ENCODE results near the gene CCT8L2.
"Not testable (repeated sequence)": the region's sequence is repeated elsewhere in the genome, so short reads cannot be mapped to it uniquely, and the experiment has no call there.

Gene CCT8L2

DNA sequence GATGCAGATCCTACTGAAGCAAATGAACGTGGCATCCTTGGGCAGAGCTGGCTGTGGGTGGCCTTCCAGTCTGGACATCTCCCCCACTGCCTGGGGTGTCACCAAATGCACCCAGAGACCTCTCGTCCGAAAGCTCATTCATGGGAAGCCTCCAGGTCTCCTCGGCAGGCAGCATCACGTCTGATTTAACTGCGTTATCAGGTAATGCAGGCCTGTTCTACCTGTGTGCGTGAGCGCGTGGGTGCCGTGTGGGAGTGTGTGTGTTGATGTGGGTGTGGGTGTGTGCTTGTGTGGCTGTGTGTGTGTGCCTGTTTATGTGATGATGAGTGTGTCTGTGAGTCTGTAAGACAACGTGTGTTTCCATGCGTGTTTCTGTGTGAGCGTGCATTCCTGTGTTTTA is 35.1 kb downstream of the CCT8L2 start:
- DNase-seq = not testable (repeated sequence)

DNA sequence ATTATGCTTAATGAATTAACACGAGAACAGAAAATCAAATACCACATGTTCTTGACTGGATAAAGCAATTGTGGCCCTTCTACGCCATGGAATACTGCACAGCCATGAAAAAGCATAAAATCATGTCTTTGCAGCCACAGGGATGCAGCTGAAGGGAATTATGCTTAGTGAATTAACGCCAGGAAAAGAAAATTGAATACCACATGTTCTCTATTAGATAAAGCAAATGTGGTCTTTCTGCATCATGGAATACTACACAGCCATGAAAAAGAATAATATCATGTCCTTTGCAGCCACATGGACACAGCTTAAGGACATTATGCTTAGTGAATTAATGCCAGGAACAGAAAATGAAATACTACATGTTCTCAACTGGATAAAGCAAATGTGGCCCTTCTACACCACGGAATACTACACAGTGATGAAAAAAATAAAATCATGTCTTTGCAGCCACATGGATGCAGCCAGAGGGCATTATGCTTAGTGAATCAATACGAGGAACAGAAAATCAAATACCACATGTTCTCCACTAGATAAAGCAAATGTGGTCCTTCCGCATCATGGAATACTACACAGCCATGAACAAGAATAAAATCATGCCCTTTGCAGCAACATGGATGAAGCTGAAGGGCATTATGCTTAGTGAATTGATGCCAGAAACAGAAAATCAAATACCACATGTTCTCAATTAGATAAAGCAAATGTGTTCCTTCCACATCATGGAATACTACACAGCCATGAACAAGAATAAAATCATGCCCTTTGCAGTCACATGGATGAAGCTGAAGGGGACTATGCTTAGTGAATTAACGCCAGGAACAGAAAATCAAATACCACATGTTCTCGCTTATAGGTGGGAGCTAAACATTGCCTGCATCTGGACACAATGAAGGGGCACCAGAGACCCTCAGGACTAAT is 37.3 kb downstream of the CCT8L2 start:
- not testable (repeated sequence) for DNase-seq

- not testable (repeated sequence) for DNase-seq
Measured at GRCh38 chr22:16543310-16543709, 49.3 kb downstream of the CCT8L2 start.

Measured in activated CD4-positive, alpha-beta T cell treated with anti-CD3 and anti-CD28 coated beads for 48 hours (primary cell).